HG02852 (cell line): Measurements from ENCODE around the gene STARD10.

Experiments
- ATAC-seq: cut with Tn5 transposase; IDR thresholded peaks from one replicate; pipeline ENCODE4 v1.9.1; 2021; ENCODE audit warnings: mild to moderate bottlenecking, moderate library complexity; ENCODE audit not compliant: unreplicated experiment

STARD10 gene

DNA sequence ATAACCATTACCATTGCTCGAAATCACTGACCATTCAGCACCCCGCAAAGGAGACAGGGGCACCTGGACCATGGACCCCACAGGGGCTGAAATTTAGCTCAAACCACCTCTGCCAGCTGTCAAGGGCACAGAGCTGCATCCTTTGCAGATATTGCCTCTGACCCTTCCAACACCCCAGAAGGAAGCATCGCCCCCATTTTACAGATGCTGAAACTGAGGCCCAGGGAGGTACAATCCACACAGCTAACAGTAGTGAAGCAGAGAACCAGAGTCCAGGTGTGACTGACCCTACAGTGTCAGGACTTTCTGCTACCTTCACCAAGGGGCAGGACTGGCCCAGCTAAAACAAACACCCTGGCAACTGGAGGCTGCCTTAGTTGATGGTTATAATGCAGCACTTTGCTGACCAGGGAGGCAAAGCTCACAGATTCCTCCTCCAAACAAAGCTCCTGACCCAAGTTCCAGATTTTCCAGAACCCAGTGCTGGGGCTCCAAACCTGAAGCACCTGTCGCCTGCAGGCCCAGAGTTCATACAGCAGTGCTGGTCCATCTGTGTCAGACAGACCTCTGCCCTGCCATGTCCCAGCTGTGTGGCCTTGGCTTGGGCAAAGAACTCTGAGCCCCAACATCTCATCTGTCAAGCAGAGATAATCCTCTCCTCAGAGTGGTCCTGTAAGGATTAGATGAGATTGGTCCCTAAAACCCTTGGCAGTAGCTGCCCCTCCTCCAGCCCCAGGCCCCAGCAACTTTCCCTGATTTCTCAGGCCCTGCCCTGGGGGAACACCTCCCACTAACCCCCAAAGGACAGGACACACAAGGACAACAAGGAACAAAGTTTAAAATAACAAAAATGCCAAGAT lies 26.4 kb downstream of the STARD10 start:
- no peak for ATAC-seq

DNA sequence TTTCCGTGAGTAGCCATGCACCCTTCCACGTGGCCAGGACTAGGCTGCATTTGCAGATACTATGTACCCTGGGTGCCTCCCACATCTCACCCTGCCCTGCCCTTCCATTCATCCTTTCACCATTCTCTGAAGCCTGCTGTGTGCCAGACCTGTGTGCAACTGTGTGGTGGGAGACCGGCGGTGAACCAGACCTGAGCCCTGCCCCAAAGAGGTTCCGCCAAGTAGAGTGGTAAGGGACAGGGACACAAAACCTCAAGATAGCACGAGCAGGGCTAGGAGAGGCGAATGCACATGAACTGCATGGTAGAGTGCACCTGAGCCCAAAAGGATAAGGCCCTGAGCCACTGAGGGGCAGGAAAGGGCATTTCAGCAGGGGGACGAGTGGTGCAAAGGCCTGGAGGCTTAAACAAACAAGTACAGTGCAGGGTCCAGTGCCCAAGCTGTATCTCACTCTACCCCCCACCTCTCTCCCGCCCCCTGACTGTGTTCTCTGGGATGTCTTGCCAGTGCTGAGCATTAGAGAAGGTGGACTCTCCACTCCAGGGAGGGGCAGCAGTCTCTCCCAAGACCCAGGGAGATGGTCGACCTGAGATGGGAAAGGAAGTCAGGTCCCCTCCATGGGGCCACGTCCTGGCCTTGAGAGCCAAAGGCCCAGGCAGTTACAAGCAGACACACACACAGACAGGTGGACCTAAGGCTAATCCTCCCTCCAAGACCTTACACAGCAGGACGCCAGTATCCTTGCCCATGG lies 27.5 kb downstream of the STARD10 start:
- ATAC-seq, result no peak

DNA sequence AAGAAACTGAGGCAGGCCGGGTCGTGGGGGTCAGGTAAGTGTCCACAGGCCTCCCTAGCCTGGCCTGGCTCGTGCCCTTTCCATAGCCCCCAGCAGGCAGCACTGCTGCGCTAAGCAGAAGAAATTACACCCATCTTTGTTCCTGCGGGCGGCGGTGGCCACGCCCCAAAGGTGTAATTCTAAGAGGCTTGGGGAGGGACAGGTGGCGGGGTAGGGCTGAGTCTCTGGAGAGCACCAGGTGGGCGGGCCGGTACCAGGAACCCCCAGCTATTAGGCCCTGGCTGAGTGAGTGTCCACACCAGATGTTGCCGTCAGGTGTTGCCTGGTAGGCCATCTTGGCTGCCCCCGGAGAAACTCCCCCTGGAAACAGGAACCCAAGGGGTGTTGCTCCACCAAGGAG lies 29.3 kb downstream of the STARD10 start:
- ATAC-seq, result no peak

DNA sequence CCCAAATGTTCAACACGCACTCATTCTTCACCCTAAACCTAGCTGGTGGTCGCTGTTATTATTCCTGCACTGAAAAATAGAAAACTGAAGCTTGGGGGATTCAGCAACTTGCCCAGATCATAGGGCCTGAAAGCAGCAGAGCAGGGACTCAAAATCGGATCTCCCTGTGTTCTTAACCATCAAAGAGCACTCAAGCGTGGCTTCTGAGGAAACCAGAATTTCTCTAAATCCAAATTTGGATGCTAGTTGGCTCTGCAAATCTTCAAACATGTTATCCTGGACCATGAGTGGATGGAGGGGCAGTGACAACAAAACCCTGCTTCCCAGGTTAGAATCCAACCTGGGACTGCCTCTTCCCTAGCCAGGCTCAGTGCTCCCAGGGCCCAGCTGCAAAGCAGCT lies 30.0 kb downstream of the STARD10 start:
- ATAC-seq, result no peak

DNA sequence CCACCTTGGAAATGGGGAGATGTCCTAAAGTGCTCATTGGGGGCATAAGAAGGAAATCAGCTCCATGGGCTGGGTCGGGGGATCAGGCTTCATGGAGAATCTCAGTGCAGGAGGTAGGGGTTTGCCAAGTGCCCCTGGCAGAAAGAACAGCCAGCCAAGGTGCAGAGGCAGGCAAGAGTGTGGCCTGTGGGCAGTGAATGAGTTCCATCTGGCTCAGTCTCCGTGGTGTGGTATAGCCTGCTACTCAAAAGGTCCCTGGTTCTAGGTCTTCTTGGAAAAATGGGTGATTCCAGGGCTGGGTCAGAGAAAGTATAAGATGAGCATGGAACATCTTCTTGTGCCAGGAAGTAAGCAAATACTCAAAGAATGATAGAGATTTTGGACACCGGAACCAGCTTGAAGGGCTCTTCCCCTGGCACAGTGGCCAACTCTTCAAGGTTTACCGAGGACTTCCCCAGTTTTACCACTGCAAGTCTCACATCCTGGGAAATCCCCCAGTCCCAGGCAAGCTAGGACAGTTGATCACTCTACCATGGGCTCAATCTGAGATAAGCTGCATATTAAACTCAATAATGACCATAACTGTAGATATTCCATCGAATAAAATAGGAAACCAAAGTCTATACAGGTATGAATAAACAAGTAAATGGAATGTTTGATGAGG lies 31.1 kb downstream of the STARD10 start:
- ATAC-seq, result peak; percentile 69

DNA sequence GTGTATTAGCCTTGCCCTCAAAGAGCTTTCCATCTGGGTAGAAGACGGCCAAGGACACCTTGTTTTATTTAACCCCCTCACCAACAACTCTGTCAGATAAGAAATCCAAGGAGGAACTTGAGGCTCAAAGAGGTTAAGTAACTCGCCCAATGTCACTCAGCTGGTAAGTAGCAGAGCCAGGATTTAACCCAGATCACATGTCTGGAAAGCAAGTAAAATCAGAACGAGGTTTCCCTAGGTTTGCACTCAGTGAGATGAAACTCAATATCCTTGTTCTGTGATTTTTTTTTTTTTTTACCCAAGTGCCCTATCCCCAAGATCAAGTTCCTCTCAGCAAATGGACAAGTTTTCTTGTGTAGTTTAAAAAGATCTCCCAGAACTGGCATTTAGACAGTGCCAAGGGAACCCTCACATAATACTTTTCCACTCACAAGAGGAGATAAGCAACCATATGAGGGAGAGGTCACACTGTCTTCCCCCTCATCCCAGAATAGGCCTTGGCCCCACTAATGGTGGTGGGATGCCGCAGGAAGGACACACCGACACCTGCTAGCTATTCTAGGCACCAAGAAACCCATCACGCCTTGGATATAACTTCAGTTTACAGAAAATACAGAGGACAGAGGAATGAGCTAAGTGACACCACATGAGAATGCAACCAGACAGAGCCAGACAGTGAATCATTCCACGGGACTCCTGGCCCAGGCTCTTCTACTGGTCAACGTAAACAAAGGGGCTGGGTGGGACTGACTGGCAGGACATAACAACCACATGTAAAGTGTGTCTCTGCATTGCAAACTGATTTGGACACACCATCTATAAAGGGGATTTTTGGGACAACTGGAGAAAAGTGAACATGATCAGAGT lies 33.1 kb downstream of the STARD10 start:
- no peak for ATAC-seq

DNA sequence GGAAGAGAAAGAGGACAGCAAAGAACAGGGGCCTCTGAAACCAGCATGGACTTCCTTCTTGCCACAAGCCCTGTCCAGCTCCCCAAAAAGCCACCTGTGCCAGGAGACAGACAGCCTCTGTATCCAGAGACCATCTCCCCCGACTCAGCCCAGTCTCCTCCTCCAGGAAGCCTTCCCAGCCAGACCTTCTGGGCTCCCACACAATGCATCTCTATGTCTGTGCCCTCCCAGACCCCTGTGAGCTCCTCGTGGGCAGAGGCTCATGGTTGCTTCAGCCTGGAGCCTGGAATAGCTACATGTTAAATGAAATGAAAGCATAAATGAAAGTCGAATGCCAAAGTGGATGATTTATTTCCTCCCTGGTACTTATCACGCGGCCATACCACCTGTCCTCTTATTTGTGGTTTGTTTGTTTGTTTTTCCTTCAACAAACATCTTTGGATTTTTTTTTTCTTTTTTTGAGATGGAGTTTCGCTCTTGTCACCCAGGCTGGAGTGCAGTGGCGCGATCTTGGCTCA lies 34.3 kb downstream of the STARD10 start:
- ATAC-seq, result no peak

DNA sequence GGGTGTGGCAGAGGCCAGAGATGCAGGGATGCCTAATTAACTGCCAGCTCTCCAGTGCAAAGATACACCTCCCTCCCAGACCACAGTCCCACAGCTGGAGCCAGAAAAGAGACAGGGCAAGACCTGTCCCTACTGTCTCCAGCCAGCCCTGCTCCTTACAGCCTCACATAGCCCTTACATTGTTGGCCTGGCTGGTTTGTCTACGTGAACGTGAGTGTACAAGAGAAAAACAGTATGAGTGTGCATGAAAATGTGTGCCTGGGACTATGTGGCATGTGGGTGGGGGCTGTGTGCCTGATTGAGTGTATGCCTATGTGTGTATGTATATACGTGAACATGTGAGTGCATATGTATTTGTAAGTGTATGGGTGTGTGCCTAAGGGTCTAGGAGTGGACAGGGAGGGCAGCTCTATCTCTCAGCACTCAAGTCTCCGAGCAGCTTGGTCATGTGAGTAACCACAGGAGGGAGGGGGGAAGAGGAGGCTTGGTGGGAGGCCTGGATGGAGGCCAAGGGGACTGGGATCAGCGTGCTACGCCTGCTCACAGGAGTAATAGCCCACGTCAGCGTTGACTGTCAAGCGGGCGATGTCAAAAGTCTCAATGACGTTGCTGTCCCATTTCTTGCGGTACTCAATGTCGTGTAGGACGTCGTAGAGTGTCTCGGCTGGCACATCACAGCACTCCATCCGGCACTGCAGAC lies 35.0 kb downstream of the STARD10 start:
- ATAC-seq, result no peak

DNA sequence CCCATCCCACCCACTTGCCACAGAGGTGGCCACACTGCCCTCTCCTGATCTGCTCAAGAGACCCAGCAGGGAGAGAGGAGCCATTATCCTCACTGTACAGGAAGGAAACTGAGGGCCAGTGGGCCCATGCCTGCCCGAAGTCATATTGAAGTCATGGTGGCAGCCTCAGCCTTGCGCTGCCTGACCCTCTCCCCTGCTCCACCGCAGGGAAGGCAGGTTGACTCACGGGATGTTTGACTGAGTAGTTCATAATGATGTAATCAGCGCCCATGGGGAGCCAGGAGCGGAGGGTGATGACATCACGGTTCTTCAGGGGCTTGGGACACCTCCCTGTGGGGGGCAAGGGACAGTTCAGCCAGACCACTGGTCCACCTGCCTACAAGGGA lies 35.5 kb downstream of the STARD10 start:
- ATAC-seq, result no peak

DNA sequence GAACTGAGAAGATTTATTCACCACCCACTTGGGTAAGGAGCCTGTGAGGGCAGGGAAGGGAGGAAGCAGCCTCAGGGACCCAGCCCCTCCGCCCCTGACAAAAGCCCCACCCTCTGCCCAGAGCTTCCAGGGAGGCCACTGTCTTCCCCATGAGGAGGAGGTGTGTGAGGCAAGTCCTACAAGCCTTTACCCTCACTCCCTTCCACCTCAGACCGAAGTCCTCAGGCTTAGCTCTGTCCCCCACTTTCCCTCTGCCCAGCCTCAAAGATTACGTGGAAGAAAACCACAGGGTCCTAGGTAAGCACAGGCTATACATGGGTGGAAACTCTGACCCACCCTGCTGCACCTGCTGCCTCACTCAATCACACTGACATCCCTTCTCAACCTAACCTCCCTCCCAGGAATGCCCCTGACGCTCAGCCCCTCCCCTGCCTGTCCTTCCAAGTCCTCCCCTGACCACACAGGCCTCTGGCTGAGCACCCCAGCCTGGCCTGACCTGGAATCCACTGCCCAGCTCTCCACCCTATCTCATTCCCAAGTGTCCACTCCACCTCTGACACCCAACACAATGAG lies 38.0 kb downstream of the STARD10 start:
- no peak for ATAC-seq

DNA sequence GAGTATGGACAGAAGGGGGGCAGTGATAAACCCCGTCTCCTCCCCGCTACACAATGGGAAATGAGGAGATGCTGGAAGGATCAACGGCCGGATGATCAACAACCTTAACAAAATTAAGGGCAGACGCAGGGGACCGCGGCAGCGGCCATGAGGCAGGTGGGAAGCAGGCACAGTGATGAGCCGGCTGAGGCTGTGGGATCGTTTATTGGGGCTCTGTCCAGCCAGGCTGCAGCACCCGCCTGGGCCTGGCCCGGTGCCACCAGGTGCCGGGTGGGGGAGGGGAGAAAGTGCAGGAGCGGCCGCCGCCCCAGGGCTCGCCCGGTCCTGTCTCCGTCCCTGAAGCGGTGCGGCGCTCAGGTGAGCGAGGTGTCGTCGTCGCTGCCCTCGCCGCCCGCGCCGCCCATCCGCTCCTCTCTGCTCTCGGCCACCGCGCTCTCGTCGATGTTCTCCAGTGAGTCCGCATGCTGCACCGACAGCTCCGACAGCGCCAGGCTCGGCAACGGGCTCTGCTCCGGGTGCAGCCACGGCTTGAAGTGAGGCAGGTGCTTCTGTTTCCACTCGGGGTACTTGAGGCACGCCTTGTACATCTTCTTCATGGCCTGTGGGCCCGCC lies 39.2 kb downstream of the STARD10 start:
- no peak for ATAC-seq

DNA sequence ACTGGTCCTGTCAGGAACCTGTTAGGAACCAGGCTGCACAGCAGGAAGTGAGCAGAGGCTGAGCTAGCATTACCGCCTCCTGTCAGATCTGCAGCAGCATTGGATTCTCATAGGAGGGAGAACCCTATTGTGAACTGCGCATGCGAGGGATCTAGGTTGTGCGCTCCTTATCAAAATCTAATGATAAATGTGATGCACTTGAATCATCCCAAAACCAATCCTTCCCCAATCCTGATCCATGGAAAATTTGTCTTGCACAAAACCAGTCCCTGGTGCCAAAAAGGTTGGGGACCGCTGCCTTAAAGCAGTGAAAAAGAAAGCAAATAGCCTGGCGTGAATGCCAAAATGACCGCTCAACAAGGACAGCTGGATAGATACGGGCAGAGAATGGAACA lies 39.7 kb downstream of the STARD10 start:
- ATAC-seq, result no peak

DNA sequence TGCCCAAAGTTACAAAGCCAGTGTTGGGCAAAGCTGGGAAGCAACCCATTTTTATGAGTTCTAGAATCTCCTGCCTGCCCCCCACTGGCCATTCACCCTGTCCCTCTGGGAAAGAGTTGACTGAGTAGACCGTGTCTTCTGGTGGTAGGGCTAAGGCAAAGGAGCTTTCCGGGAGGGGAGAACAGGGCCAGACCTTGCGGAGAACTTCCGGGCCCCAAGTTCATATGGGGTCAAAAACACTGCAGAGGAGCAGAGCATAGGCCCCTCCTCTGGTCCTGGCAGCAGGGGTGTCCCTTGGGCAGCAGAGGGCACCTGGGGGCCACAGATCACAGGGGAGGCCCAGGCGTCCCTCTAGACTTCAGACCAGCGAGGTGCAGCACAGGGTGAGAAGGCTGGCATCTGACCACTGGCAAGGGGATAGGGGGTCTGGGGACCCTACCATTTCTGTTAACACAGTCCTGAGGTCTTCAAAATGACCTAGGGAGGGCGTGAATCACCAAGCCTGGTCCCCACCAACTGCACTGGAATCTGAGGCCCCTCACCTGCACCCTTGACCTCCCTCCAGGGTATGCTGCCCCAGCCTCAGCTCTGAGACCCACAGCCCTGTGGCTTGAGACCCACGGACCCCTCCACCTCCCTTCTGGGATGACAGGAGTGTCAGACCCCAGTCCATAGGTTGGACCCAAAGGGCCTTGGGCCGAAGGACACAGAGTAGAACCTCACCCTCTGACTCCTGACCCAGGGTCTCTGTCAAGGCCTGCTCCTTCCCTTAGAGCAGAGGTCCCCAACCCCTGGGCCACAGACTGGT lies 40.3 kb downstream of the STARD10 start:
- no peak for ATAC-seq

DNA sequence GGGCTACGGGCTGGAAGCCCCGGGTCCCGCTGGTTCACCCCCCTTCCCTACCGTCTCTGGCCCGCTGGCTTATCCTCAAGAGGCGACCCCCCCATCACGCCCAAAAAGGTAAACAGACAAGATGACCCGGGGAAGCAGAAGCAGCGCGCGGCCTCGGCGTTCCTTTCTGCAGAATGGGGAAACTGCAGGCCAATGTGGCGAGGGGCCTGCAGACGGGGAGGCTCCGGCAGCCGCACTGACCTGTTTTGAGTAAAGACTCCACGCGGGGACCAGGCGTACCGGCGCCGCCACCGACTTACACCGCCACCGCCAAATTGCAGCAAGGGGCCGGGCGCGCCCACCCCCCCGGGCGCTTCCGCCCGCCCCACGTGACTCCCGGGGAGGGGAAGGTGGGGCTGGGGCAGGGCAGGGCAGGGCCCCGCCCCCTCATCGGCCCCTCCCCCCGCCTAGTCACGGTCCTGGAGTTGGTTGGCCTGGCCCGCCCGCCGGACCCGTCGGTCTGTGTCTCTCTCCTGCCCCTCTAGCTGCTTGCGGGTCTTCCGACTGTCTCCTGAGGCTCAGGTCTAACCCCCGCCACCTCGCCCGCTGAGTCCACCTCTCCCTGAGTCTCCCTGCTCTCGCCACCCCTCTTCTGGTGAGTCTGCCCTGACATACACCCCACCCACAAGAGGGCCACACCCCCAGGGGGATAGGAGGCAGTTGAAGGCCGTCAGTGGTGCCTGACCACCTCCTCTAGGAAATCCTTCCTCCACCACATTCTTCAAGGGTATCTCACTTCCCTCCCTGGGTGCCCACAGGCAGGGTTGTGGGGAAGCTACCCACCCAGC lies 41.5 kb downstream of the STARD10 start, which contains the start of gene ARAP1:
Gene ARAP1 (minus strand): TSS at position 321 of the 827 bp plus-strand sequence. CDS start 25,280 bp downstream, outside the sequence.
- ATAC-seq, result peak; percentile 73

DNA sequence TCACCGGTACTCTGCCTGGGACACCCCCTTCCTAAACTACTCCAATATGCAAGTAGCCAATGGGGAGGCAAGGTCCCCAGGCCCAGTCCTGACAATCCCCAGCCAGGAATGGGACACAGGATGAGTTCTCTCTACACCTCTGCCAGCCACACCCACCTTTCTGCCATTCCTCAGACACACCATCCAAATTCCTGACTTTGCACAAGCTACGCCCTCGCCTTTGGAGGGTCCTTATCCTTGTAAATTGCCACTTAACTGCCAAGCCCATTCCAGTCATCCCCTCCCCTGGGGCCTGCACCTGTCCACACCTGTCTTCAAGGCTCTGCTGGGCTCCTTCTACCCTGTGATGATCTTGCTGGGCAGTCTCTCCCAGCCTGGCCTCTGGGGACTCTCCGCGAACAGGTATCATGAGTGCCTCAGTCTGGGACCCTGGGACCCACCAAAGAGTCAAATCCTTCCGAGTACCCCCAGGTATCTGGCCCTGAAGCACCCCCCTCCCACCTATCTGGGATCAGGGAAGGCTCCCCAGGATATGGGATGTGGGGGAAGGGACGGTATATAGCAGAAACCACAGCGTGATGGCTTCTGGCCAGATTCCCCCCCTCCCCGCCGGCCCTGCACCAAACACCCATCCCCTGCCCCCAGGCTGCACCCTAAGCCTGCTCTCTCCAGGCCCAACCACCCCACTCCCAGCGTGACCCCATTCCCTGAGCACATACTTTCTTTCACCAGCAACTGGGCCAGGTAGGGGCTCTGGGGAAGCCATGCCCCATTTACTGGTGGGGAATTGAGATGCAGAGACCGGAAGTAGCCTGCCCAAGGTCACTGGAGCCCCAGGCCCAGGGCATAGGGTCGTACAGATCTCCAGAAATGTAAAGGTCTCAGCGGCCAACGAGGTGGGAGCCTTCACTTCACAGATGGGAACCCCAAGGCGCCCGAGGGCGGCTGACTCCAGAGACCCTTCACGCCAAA lies 42.4 kb downstream of the STARD10 start:
- ATAC-seq, result no peak

DNA sequence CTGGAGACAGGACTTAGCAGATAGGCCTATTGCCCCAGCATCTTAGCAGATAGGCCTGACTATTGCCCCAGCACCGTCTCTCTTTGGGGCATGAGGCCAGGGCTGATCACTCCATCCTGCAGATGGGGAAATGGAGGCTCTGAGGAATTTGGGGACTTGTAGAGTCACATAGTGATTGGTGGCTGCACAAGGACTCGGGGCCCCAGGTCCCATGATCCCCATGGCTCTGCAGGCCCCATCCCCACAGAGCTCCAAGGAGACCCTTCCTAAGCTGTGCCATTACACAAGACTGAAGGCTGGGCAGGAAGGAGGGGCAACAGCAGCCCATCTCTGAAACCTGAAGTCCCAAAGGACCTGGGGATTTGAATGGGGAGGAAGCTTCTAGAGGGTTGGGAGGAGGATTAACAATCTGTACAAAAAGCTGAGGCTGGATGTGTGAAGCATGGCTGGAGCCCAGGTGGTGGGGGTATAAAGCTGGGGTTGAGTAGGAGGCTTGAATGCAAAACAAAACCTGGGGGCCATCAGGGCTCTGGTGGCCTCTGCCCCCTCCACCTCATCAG lies 43.2 kb downstream of the STARD10 start:
- no peak for ATAC-seq
